K562 (cell line): ENCODE measurements around the gene PGA3.

Experiments used
- ATF3 ChIP-seq, 2 experiments: fragments of 450-650 bp in 1 of 2; sonication (generic) in 1 of 2; formaldehyde crosslinking in 1 of 2; IDR thresholded peaks in 1 of 2; conservative IDR thresholded peaks in 1 of 2; 2 replicates each; pipeline versions ENCODE4 v1.6.1 to v1.8.1; 2016 to 2023; ENCODE audit warnings: mild to moderate bottlenecking in 2 of 2, moderate library complexity in 2 of 2, inconsistent platforms in 1 of 2, missing genetic modification reagents in 1 of 2
- CREM ChIP-seq: IDR thresholded peaks from 2 replicates; pipeline ENCODE4 v1.6.1; 2014; ENCODE audit warnings: antibody characterized with exemption, low read depth
- E2F1 ChIP-seq: sonication (generic); formaldehyde crosslinking; IDR thresholded peaks from 2 replicates; pipeline ENCODE4 v1.8.1; 2023; ENCODE audit warnings: mild to moderate bottlenecking, missing genetic modification reagents, moderate library complexity
- EP300 ChIP-seq: IDR thresholded peaks from 2 replicates; pipeline ENCODE4 v1.6.1; 2012; ENCODE audit warnings: low read length, improper control_type of control experiment
- PHTF2 ChIP-seq: fragments of 250-450 bp; sonication (Bioruptor Pico); IDR thresholded peaks from 2 replicates; pipeline ENCODE4 v1.5.0; 2021; ENCODE audit warnings: mild to moderate bottlenecking
- SP2 ChIP-seq: IDR thresholded peaks from 2 replicates; pipeline ENCODE4 v1.6.1; 2011; ENCODE audit warnings: mild to moderate bottlenecking, low read depth, low read length, moderate library complexity; ENCODE audit not compliant: poor library complexity, severe bottlenecking; ENCODE audit errors: extremely low read depth
- TARDBP ChIP-seq: fragments of 450-650 bp; IDR thresholded peaks from 2 replicates; pipeline ENCODE4 v1.6.1; 2016

- no peak for TF ChIP-seq SP2
- no peak for TF ChIP-seq E2F1 (CRISPR knock-in tag)
- no peak for TF ChIP-seq CREM
- no peak for TF ChIP-seq ATF3 (IDR thresholded peaks at IDR 0.05)
- no peak for TF ChIP-seq ATF3 (CRISPR knock-in tag; conservative IDR thresholded peaks at IDR 0.05)
- TF ChIP-seq EP300: no peak
- no peak for TF ChIP-seq PHTF2
- no peak for TF ChIP-seq TARDBP
Measured at GRCh38 chr11:61186504-61186903, 16.8 kb upstream of the PGA3 start.
